ENCODE measurements around the gene SLC7A6OS.

The SLC7A6OS gene

DNA sequence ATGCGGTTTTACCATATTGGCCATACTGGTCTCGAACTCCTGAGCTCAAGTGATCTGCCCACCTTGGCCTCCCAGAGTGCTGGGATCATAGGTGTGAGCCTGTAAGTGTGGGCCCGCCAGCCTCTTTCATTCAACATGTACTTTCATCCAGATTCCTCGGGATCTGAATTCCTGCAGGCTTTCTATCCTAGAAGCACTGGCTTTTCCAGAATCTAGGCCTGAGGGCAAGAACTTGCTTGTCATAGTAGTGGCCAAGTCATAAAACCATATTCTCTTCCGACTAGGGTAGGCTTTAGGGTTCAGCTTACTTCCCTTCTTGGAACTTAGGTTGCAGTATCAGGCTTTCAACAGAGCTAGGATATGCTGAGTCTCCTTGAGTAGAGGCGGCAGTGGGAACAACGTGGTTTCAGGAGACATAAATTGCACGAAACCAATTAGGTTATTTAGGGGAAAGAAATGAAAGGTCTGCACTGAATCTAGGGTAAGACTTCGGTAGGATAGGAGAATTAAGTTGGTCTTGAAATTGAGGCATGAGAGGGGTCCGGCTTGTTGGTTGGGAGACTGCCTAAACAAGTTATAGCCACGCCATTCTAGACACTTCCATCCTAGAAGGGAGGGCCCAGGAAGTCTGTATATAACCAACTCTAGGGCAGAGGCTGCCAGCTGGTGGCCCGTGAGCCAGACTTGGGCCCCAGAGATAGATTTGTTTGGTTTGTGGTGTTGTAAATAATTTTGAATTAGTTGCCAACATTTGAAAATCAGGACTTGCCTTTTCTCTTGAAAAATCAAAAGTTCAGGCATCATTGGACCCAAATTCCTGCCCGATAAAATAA, 30.8 kb downstream of the SLC7A6OS start:
- DNase-seq (ENCODE audit: low read depth), result no peak

DNA sequence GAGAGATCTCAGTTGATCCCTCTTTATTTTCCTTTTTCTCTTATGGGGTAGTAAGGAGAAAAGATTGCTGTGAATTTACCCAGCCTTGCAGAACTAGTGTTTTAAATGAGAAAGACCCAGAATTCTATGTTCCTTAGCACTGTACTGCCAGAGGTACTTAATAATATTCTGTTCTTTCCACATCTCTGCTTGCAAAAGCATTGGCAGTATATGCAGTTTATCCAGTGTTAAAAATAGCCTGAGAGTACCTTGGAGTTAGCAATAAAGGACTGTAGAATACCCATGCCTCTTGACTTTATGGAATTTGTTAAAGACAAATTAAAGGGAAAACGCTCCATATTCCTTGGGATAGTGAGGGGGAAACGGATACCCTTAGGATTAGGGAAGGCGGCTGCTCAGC, 34.5 kb downstream of the SLC7A6OS start:
- no peak for DNase-seq (ENCODE audit: low read depth)

DNA sequence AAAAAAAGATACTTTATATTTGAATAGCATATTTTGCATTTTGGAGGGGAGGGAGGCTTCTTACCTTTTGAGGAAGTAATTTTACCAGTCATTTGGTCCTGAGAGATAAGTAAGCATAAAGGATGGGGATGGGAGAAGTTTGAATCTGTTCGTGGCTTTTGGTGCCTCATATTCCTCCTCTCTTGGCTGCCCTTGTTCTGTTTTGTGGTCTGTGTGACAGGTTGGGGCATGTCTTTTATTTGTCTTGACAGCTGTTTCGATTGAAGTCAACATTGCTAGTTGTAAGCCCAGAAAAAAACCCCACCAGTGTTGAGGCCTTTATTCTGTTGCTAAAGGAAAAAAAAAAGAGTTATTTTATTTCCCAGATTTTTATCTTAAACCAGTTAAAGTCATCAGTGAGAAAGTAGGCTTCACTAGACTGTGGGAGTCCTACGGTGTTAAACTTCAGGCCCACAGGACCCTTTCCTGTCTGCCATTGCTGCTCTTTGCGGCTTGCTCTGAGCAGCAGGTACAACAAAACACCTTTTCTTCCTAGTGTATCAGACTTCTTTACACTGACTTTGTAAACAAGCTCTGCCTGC, 35.0 kb downstream of the SLC7A6OS start:
- DNase-seq (ENCODE audit: low read depth), result no peak

DNA sequence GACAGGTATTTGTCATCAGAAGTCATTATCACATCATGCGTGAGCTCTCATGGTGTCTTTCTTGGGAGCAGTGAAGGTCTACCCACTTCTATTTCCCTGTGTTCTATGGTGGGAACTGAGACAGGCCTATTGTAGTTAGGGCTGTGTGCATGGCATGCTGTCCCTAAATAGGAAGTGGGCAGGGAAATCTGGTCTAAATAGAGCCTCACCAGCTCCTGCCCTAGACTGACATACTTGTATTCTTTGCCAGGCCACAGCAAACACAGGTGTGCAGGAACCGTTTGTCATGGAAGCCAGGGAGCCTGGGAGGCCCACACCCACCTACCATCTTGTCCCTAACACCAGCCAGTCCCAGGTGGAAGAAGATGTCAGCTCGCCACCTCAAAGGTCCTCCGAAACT, 36.3 kb downstream of the SLC7A6OS start:
- no peak for DNase-seq (ENCODE audit: low read depth)

DNA sequence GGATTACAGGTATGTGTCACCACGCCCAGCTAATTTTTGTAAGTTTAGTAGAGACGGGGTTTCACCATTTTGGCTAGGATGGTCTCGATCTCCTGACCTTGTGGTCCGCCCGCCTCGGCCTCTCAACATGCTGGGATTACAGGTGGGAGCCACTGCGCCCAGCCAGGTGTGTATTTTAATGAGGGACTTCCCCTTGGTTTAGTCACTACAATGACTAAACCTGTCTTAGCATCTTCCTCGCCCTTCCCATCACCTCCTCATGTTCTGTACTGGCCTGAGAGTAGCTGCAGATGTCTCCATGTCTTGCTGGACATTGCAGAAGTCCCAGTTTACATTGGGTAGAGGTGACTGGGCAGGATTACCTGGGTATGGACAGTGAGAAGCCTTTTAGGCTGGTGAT, 36.9 kb downstream of the SLC7A6OS start:
- no peak for DNase-seq (ENCODE audit: low read depth)

DNA sequence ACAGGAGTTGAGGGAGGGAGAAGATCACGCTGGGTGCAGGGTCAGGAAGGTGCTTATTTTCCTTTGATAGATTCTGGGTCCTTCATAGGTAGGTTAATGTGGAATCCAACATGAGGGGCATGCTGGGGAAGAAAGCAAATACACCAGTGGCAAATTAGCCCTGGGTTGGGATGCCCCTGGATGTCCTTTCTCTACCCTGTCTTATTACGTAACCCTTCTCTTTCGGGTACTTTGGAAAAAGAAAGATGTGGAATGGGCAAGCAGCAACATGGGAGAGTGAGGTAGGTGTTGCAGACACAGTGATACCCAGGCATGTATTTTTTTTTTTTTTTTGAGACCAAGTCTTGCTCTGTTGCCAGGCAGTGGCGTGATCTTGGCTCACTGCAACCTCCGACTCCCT, 37.3 kb downstream of the SLC7A6OS start:
- DNase-seq (ENCODE audit: low read depth), result no peak

DNA sequence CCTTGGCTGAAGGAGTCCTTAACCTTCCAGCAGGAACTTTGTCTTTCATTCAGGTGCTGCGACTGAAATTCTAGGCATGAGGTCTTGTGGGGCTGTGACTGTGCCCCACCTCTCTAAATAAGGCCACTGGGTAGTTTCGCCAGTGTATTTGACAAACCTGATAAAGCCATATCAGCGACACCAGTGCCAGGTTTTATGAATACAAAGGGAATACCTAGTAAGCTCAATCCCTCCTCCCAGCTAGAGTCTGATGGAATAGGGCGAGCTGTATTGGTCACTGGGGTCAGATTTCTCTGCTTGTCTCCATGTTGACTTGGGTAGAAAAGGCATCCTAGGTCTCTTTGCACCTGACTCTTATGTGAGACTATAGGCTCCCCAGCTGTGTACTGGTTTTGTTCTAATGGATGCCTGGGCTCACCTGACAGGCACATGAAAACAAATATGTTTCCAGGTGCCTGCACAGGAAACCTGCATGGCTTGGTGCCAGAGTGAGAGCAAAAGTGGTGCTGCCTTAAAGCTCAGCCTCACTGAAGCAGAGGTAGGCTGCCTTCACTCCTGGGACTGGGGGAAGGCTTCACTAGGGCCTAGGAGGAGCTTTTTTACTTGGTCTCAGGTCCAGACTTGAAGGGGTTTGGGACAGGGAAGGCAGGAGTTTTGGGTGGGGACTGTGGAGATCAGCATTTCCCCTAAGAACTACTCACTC, 38.1 kb downstream of the SLC7A6OS start:
- DNase-seq (ENCODE audit: low read depth), result no peak

DNA sequence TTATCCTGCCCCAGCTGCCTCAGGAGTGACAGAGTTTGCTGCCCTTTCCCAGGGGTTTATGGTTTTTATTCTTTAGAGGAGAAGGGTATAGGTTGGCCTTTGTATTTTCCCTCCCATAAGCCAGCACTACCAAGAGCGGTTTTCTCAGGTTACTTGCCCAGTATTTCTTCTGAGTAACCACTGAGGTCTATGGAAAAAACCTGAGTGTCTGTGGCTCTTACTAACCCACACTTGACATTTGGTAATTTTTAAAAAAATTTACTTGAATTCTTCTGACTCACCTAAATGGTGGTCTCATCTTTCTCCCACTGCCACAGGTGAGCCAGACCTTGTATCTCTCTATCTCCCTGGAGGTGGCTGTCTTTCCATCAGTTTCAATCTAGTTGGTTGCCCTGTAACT, 40.4 kb downstream of the SLC7A6OS start:
- no peak for DNase-seq (ENCODE audit: low read depth)

DNA sequence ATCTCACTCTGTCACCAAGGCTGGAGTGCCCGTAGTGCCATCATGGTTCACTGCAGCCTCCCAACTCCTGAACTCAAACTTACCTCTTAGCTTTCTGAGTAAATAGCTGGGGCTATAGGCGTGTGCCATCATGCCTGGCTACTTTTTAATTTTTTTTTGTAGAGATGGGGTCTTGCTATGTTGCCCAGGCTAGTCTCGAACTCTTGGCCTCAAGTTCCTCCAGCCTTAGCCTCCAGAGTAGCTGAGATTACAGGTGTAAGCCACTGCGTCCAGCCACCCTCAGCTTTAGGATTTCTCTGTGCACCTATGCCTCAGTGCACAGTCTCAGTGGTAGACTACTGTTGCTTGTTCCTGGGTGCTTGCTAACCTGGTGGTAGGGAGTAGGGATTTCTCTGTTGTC, 41.0 kb downstream of the SLC7A6OS start:
- DNase-seq (ENCODE audit: low read depth), result no peak

DNA sequence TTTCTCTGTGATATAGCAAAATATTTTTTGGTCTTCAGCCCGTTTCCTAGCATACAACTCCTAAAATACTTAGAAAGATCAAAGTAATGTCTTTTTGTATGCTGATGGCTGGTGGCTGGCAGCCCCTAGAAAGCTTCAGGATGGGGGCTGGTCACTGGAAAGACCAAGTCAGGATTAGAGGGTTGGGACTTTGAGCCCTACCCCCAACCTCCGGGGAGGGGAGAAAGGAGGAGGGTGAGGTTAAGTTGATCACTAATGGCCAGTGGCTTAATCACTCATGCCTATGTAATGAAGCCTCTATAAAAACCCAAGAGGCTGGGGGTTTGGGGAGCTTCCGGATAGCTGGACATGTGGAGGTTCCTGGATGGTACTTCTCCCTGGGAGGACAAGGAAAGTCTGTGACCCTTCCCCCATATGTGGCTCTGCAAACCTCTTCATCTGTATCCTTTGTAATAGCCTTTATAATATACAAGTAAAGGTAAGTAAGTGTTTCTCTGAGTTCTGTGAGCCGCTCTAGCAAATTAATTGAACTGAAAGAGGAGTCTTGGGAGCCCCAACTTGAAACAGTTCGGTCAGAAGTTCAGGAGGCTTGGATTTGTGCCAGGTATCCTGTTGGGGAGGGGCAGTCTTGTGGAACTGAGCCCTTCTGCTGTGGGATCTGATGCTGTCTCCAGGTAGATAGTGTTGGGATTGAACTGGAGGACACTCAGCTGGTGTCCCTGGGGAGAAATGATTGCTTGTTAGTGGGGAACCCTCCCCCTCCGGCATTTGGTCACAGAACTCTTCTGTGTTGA, 42.9 kb downstream of the SLC7A6OS start:
- no peak for DNase-seq (ENCODE audit: low read depth)

DNA sequence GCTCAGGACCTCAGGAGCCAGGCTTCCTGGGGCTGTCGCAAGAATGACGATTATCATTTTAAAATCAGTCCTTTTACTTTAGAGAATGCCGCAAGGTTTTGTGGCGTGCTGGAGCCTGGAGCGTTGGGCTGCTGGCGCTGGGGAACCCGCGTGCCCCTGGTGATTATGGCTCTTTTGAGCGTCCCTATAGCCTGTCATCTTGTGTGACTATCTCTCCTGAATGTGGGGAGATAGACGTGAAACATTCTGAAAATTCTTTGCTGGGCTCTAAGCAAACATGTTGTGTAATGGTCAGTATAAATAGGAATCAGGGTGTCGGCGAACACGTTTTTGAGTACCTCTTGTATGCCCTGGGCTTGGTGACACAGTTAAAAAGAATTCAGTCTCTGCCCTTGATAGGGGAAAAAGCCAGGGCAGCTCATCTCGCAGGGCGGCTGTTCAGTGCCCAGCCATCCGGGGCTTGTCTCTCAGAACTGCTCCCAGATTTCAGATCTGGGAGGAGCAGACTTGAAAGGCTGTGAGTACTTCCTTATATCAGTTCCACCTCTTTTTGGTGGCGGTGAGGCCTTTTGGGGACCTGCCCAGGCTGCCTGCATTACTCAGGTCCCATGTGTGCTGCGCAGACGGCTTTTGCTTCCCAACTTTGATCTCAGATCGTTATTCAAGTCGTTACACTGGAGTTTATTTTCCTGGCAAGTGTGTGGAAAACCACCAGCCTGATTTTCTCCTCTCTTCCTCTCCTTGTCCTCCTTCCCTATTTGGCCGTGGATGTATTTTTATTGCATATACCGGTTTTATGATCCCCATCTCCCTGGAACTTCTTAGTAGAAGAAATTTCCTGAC, 45.4 kb downstream of the SLC7A6OS start:
- no peak for DNase-seq (ENCODE audit: low read depth)

DNA sequence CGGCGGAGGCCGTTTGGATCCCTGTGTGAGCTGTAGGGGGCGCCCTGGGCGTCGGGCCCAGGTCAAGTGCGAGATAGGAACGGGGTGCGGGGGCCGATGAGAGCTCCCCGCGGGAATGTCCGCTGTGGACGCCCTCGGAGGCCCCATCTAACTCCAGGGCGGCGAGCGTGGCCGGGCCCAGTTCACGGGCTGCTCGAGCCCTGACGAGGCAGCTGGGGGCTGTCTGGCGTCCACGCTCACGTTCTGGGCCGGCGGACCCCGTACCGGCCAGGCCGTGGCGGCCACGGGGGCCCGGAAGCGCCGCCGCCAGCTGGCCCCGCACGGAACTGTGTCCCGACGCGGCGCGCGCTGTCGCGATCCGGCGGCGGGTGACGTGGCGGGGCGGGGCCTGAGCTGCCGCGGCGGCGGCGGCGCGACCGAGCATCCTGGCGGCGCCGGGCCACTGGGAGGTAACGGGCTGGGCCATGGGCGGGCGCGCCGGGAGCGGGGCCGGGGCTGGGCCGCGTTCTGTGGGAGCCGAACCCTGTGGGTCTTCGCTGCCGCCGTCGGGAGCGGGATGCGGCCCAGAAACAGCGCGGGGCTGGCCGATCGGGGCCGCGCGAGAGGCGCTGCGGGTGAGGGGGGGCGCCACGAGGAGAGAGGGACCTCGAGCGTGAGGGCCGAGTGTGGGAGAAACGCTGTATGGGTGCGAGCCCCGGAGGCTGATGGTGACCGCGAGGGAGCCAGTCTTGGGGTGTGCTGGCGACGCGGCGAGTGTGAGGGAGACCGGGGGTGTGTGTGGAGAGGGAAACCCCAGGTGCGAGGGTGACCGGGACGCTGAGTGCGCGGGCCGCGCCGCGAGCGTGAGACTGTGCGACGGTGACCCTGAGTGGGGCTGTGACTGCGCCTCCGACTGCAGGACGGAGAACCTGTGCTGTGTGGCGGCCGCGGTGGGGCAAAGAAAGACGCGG, 46.3 kb downstream of the SLC7A6OS start, which contains the start of gene SLC7A6:
SLC7A6 (plus strand) TSS at position 399 of the 950 bp plus-strand sequence. CDS start 10,201 bp downstream, outside the sequence.
- no peak for DNase-seq (ENCODE audit: low read depth)

DNA sequence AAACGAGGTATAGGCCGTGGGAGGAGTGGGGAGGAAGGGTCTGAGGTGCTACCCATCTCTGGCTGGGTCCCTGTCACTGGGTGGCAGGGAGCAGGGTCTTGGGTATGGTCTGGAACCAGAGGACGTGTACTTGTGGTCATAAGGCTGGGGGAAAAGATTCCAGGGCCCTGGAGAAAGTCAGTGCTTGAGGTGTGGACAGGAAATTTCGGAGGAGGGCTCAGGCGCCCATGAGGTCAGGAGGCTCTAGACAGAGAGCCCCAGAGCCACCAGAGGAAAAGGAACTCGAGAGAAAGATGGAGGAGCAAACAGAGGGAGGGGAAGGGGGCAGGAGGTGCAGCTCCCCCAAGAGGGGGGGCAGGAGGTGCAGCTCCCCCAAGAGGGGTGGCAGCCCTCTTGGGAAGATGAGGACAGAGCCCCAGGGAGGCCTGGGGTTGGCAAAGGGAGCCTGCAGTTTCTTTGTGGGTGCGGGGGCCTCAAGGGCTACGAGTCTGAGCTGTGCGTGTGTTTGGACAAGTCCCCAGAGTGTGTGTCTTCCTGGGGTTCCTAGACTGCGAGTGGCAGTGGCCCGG, 47.1 kb downstream of the SLC7A6OS start:
- no peak for DNase-seq (ENCODE audit: low read depth)

DNA sequence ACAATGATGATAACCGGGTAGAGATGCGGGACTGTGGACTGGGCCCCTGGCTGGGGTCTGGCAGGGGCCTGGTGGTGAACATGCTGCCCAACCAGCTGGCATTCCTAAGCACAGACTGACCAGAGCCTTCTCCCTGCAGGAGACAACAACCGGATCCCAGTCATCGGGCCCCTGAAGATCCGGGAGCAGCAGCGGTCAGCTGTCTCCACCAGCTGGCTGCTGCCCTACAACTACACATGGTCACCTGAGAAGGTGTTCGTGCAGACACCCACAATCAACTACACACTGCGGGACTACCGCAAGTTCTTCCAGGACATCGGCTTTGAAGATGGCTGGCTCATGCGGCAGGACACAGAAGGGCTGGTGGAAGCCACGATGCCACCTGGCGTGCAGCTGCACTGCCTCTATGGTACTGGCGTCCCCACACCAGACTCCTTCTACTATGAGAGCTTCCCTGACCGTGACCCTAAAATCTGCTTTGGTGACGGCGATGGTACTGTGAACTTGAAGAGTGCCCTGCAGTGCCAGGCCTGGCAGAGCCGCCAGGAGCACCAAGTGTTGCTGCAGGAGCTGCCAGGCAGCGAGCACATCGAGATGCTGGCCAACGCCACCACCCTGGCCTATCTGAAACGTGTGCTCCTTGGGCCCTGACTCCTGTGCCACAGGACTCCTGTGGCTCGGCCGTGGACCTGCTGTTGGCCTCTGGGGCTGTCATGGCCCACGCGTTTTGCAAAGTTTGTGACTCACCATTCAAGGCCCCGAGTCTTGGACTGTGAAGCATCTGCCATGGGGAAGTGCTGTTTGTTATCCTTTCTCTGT, 51.5 kb downstream of the SLC7A6OS start:
- DNase-seq (ENCODE audit: low read depth), result no peak

DNA sequence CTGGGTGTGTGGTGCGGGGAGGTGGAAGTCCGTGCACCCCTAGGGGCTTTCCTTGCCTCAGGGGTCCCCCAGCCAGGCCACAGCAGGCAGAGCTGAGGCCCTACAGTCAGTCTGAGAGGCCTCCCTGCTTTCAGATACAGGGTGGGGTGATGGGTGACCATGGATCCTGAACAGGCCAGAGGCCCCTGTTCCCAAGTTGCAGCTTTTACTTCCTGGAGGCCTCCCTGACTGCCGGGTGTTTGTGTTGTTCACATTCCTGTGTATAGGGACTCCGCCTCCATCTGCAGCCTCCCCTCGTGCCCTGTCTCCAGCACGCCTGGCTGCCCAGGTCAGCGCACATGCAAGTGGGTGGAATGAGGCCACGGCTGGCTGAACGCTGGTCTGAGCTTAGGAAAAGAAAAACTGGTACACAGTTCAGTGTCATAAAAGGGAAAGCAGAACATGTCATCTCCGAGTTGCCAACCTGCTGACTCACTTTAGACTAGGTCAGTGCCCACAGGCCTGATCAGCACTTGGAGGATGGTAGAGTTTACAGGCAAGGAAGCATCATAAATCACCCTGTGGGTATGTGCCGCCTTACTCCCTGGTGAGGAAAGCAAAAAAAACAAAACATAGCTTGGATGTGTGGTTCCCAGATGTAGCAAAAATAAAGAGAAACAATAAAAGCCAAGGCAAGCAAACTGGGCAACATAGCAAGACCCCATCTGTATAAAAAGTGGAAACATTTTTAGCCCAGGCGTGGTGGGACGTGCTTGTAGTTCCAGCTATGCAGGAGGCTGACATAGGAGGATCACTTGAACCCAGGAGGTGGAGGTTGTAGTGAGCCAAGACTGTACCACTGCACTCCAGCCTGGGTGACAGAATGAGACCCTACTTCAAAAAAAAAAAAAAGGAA, 52.6 kb downstream of the SLC7A6OS start:
- DNase-seq (ENCODE audit: low read depth), result no peak

DNA sequence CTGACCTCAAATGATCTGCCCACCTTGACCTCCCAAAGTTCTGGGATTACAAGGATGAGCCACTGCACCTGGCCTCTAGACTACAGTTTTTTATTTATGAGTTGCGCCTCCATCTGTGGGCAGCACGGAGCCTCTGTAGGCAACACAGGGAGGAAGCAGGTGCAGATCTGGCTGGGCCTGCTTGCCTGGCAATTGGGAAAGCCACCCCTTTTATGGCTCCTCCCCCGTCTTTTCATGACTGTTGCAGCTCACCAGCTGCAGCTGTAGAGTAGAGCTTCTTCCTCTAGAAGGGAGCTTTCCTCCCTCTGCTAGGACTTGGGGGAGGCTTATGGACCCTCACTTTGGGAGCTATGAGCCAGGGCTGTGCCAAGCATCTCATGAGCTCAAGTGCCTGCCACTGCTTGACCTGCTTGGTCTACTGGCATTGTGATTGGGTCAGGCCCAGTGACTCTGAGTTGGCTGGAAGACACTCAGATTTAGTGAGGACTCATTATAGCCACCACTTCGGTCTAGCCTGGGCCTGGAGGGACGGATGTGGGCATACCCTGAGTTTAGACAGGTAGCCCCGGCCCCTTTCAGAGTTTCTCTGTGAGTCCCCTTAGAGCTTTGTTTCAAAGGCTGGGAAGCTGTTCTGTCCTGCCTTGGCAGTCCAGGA, 53.4 kb downstream of the SLC7A6OS start:
- DNase-seq (ENCODE audit: low read depth), result no peak

DNA sequence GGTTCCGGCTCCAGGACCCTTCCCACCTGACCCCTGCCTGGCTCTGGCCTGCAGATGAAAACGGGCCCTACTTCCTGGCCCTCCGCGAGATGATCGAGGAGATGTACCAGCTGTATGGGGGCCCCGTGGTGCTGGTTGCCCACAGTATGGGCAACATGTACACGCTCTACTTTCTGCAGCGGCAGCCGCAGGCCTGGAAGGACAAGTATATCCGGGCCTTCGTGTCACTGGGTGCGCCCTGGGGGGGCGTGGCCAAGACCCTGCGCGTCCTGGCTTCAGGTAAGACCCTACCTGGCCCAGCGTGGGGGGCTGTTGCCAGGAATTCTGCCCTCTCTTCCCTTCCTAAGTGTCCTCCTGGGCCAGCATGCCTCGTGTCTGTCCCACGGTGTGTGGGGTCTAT, 55.0 kb downstream of the SLC7A6OS start:
- DNase-seq (ENCODE audit: low read depth), result no peak
